Fibroblast of the aortic adventitia (primary cell): ENCODE results near the gene ZNF841. TPM values are rescaled to one million over a fixed set of nuclear protein-coding genes. Genes with fewer than 3 reads are reported as not detected.
"Not testable (repeated sequence)": the region's sequence is repeated elsewhere in the genome, so short reads cannot be mapped to it uniquely, and the experiment has no call there.

ENCODE experiments used
- DNase-seq: peaks from one replicate; pipeline ENCODE4 v3.0.0-alpha.2; 2010; ENCODE audit warnings: low read depth
- H3K4me3 ChIP-seq: 2 replicates; pipeline ENCODE4 v1.5.1; 2011; ENCODE audit warnings: low read depth, mild to moderate bottlenecking, control low read depth, low read length, moderate library complexity
- CTCF ChIP-seq: IDR thresholded peaks from 2 replicates; pipeline ENCODE4 v1.5.1; 2011; ENCODE audit warnings: mild to moderate bottlenecking, low read length, control low read depth, inconsistent platforms; ENCODE audit not compliant: insufficient read depth
- small RNA-seq: library from RNA; depleted of rRNA; stranded (forward); fragments of <200 nt; gene quantifications from one replicate; pipeline ENCODE3, GENCODE V24; 2012
- total RNA-seq: library from RNA; depleted of rRNA; stranded (reverse); fragments of >200 nt; gene quantifications from 2 replicates; pipeline ENCODE4 v1.2.3, GENCODE V29; 2012; ENCODE audit warnings: low replicate concordance

The ZNF841 gene
- total RNA-seq, 1 donor, result 26.0 TPM

GRCh38 chr19:52034051-52034728, 61.4 kb downstream of the ZNF841 start:
- TF ChIP-seq CTCF, result no peak
- H3K4me3 ChIP-seq, result no peak overlapping the region
- no peak for DNase-seq

DNA sequence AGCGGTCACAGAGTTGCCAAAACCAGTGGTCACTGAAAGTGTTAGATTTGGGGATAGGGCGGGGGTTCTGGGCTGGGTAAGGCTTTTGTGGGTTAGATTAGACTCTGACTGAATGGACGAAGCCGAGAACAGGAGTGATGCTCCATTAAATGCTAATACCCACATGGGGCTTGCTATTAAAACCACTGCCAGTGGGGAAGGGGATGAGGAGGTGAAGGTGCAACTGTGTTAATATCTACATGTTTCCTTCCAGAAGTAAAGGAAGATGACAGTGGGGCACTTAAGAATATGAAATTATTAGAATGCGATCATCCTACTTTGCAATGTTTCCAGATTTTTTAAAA, 66.8 kb downstream of the ZNF841 start:
- peak overlapping the region; percentile 94 for H3K4me3 ChIP-seq
- no peak for TF ChIP-seq CTCF
- DNase-seq, result no peak

DNA sequence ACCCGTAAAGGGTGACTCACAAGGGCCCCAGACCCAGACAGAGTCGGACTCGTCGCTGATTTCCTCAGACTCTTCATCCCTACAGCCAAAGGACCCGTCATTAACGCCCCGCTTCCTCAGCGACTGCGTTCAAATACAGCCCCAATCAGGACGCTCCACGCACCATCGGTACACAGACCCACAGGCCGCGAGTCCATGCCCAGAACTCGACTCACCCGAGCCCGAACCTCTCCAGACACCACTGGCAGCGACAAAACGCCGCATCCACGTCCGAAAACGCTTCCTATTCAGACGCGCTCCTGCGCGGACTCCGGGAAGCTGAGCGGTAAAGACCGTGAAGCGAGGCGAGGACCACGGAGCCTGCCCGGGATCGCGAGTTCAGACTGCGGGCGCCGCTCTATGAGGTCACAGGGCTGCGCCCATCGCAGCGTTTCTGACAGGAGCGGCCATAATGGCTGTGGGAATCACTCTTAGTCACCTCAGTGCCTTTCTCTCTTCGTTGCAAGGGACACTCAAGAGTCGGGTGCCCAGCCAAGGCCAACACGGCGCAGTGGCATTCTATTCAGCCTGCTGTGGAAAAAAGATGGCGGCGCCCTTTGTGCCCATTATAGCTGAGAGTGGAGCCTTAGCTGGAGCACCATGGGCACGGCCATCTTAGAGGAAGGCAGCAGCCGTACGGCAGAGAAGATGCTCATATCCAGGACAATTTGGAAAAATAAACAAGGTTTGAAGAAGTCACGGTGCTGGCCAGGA, 67.4 kb downstream of the ZNF841 start, which contains the start of gene ZNF614:
TSS of gene ZNF614 (minus strand) at position 353 of the 753 bp plus-strand sequence. CDS start 2,634 bp downstream, outside the sequence.
- no peak for TF ChIP-seq CTCF
- peak within 1 kb of the TSS; percentile 94 for H3K4me3 ChIP-seq
- peak; percentile 85 for DNase-seq

- DNase-seq, H3K4me3 ChIP-seq: not testable (repeated sequence)
Observed at GRCh38 chr19:52026255-52026990, 69.1 kb downstream of the ZNF841 start.

DNA sequence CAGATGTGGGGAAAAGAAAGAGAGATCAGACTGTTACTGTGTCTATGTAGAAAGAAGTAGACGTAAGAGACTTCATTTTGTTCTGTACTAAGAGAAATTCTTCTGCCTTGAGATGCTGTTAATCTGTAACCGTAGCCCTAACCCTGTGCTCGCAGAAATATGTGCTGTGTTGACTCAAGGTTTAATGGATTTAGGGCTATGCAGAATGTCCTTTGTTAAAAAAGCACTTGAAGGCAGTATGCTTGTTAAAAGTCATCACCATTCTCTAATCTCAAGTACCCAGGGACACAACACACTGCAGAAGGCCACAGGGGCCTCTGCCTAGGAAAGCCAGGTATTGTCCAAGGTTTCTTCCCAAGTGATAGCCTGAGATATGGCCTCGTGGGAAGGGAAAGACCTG, 71.1 kb downstream of the ZNF841 start:
- not testable (repeated sequence) for DNase-seq, H3K4me3 ChIP-seq

DNA sequence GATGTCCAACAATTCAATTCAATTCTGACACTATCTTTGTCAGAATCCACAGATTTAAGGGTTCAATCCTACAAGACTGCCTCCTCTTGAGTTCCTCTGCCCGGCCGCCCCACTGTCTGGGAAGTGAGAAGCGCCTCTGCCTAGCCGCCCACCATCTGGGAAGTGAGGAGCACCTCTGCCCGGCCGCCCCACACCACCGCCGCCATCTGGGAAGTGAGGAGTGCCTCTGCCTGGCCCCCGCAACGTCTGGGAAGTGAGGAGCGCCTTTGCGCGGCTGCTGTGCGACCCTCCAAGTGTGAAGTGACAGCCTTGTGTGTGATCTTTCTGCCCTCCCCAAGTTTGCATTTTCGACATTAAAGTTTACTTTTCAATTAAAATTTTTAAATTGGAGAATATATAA, 73.4 kb downstream of the ZNF841 start:
- DNase-seq, result no peak

GRCh38 chr19:52020506-52020905, 75.1 kb downstream of the ZNF841 start:
- no peak for DNase-seq
- H3K4me3 ChIP-seq, result no peak overlapping the region
- no peak for TF ChIP-seq CTCF

More for the DNA sequence above, 73.4 kb downstream of the ZNF841 start:
- TF ChIP-seq CTCF, result no peak
- no peak overlapping the region for H3K4me3 ChIP-seq

Small RNA genes lying within 50 kb of the gene (small RNA-seq; reads per million reads assigned to genes)
- gene RPL37P23, result not detected

Other genes starting within 250 kb of the ZNF841 start
- 6.7 and 8.9 TPM in 2 replicates for gene ZNF577, start 207.8 kb downstream of the ZNF841 start, total RNA-seq
- 8.0 and 9.9 TPM in 2 replicates for gene ZNF649, start 190.7 kb downstream of the ZNF841 start, total RNA-seq
- 0.16 and 7.8 TPM in 2 replicates for gene ZNF613, start 168.3 kb downstream of the ZNF841 start, total RNA-seq
- 9.1 and 14.6 TPM in 2 replicates for gene ZNF350, start 108.9 kb downstream of the ZNF841 start, total RNA-seq
- gene ZNF615, start 87.6 kb downstream of the ZNF841 start, total RNA-seq, result 8.8 and 10.8 TPM in 2 replicates
- gene ZNF614, start 67.4 kb downstream of the ZNF841 start, total RNA-seq, result 4.3 and 9.9 TPM in 2 replicates
- 7.9 and 9.7 TPM in 2 replicates for gene ZNF432, start 46.9 kb downstream of the ZNF841 start, total RNA-seq
- 5.0 and 8.9 TPM in 2 replicates for gene ZNF616, start 44.2 kb upstream of the ZNF841 start, total RNA-seq
- 11.3 and 11.8 TPM in 2 replicates for gene ZNF836, start 75.9 kb upstream of the ZNF841 start, total RNA-seq
- 176 and 187 TPM in 2 replicates for gene PPP2R1A, start 94.3 kb upstream of the ZNF841 start, total RNA-seq
- gene ZNF766, start 173.8 kb upstream of the ZNF841 start, total RNA-seq, result 12.8 and 13.9 TPM in 2 replicates
- 4.0 and 13.2 TPM in 2 replicates for gene ZNF480, start 201.4 kb upstream of the ZNF841 start, total RNA-seq
- gene ZNF610, start 240.5 kb upstream of the ZNF841 start, total RNA-seq, result 1.7 and 2.3 TPM in 2 replicates